Upper lobe of left lung (tissue), 4 donors: ENCODE data around the gene OLFM1.

Source experiments
- CTCF ChIP-seq, 6 experiments: fragments of 450-650 bp in 4 of 6; fragments of 200-600 bp in 2 of 6; sonication (generic) in 2 of 6; IDR thresholded peaks; one replicate each; pipeline ENCODE4 v1.5.1; 2016 to 2019; ENCODE audit warnings: antibody characterized with exemption in 6 of 6
- EP300 ChIP-seq, 4 donors: sonication (generic); formaldehyde crosslinking; IDR thresholded peaks; one replicate each; pipeline ENCODE4 v1.5.1; 2017; ENCODE audit warnings: antibody characterized with exemption in 4 of 4, control low read depth in 2 of 4
- POLR2A ChIP-seq, 4 donors: fragments of 450-650 bp; IDR thresholded peaks; one replicate each; pipeline ENCODE4 v1.5.1; 2016 to 2017; ENCODE audit warnings: antibody characterized with exemption in 4 of 4, mild to moderate bottlenecking in 2 of 4
- POLR2AphosphoS5 ChIP-seq, 2 donors: sonication (generic); formaldehyde crosslinking; IDR thresholded peaks; one replicate each; pipeline ENCODE4 v1.5.1; 2017; ENCODE audit warnings: antibody characterized with exemption in 2 of 2

GRCh38 chr9:135123773-135124134, 36.3 kb downstream of the OLFM1 start:
- TF ChIP-seq CTCF (IDR thresholded peaks at IDR 0.05) (no peak), POLR2A (IDR thresholded peaks at IDR 0.05) (no peak), EP300 (IDR thresholded peaks at IDR 0.05) (no peak), POLR2AphosphoS5 (IDR thresholded peaks at IDR 0.05) (no peak)
